SH-SY5Y (cell line): ENCODE data around the gene S100A9.

Experiments
- GATA2 ChIP-seq: IDR thresholded peaks from 2 replicates; pipeline ENCODE4 v1.6.1; 2011; ENCODE audit warnings: mild to moderate bottlenecking, low read depth, low read length
- GATA3 ChIP-seq: IDR thresholded peaks from 2 replicates; pipeline ENCODE4 v1.6.1; 2011; ENCODE audit warnings: low read depth, mild to moderate bottlenecking, low read length, moderate library complexity

The S100A9 gene

DNA sequence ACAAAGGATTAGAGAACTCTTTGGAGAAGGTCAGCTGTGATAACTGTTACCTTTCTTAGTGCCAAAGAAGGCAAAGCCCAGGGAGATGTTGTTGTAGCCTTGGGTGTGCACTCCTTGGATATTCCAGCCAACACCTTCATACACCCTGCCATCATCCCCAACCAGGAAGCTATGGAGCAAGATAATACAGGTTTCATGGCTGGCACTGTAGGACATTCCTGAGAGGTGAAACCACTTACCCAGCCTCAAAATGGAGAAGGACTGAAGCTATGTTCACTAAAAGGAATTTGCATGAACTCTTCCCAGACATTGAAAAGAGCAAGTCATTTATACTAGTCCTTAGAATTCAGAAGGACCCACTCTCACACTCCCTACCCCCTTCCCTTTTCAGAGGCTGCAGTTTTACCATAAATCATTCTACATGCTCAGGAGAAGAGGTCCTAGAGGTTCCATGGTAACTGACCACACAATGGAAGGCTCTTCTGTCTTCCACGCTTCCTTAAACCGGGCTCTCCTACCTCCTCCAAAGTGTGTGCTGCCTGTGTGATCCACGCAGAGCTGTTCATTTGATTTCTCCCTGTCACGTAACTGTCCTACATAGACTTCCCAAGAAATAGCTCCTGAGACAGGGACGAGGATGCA, 14.5 kb upstream of the S100A9 start:
- TF ChIP-seq GATA3 (no peak), GATA2 (no peak)

DNA sequence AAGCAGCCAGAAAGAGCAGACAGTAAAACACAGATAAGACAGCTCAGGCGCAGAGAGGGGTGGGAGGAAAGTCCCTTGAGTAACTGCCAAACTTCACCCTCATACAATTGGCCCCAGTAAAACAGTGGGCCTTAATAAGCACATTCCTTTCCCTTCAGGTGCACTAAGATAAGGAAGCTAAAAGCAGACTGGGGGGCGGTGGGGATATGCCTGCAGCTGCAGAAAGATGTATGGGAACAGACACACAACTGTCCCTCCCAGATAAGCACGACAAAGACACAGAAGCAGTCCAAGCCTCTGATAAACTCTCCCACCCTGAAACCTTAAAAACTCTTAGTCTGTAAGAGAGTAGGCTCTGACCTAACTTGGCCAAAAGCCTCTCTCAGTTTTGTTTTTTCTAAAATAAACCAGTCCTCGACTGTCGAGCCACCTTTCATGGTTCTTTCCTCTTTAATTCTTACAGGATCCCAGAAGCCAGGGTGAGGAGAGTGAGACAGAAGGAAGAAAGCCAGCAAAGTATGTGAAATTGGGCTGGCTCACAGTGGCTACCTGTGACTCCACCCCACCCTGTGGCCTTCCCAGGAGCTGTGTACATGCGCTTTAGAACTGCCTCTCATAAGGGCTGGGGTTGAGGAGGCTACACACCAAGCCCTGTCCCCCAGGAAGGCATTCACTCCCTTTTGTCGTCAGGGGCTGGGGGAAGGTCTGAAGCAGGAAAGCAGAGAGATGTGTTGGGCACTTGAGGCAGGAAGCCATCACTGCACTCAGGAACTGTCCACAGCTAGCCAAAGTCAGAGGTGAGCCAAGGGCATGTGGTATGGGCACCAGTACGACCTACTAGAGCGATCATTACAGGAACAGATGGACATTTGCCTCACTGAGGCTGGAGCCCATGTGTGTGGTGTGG, 13.6 kb upstream of the S100A9 start:
- TF ChIP-seq GATA3 = no peak
- no peak for TF ChIP-seq GATA2

DNA sequence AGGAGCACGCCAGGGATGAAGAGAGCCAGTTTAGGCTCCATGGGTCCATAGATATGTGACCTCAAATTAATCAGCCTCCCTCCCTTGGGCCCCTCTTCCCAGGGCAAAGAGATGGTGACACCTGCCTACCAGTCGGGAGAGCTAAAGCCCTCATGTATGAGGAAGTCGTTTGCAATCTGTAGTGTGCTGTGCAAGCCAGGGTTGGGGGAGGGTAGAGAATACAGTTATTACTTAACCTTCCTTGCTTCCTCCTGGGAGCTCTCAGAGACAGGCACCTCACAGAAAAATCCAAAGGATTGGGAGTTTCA, 13.0 kb upstream of the S100A9 start:
- TF ChIP-seq GATA3 (no peak), GATA2 (no peak)

DNA sequence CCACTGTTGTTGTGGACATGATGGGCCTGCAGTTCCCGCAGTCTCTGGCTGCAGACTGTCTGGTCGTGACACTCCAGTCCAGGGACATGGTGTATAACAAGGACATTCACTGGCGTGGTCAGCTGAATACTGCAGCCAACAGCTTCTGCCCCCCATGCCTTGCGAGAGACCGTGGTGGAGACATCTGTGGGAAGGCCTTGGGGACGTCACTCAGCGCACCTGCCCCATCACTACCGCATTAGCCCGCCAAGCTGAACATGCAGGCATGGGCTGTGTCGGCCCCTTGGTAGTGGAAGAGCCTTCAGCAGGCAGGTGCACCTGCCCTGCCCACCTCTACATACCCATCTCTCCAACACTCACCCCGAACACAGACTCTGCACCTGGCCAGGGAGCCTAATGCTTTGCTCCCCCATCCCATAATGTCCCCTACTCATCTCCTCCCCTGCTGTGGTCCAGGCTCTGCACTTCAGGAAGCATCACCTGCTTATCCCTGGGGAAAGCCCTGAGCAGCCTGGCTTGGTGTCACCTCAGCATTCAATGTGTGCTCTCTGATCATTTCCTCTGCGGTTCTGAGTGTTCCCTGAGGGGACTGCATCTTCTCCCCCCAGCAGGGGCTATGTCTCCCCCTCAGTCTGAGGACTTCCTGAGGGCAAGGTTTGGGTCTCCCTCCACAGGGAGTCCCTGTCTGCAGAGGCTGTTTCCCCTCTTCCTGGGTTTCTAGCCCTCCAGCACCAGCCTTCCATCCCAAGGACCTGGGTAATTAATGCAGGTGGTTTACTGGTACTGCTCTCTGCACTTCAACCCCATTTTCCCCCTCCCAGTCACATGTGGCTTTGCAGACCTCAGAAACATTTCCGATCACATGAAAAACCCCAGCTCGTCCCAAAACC, 12.2 kb upstream of the S100A9 start:
- TF ChIP-seq GATA3 = no peak
- no peak for TF ChIP-seq GATA2

DNA sequence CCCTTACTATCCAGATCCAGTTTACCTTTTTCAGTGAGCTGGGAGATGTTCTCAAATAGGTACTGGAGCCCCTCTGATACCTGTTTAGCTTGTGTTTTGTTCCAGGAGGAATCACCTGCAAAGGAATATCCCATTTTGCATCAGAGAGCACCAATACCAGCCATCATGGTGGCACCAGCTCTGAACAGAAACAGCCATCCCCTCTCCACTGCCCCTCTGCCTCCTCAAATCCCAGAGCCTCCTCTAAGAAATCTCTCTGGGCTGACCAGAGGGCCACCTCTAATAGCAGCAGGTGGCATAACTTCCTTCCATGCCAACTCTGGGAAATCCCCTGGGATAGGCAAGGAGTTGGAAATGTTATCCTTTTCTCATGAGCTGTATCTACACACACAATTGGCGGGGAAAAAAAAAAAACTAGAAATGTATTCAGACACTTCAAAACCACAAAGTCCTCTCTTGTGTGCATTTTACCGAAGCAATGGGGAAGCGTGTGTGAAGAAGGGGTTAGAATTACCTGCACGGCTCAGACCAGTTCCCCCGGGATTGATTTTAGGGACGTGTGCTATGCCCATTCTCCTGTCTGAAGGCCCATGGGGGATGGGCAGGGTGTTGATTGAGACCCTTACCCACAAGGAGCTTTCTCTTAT, 11.5 kb upstream of the S100A9 start:
- TF ChIP-seq GATA2 = no peak
- TF ChIP-seq GATA3 = no peak

DNA sequence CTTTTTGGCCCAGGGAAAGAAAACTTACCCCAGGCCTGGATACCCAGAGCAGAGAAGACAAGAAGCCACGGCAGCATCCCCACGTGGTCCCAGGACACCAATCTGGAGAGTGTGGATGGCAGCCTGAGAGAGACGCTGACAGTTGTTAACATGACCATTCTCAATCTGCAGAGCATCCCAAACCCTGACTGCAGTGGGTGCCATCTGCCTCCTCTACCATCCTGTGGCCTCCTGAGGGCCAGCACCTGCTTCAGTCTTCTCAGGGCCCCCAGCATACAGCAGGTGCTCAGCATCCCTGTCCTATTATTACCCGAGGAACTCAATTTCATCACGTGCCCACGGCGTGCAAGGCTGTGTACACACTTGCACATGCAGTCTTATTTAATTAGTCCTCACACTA, 9.8 kb upstream of the S100A9 start:
- no peak for TF ChIP-seq GATA2
- no peak for TF ChIP-seq GATA3

DNA sequence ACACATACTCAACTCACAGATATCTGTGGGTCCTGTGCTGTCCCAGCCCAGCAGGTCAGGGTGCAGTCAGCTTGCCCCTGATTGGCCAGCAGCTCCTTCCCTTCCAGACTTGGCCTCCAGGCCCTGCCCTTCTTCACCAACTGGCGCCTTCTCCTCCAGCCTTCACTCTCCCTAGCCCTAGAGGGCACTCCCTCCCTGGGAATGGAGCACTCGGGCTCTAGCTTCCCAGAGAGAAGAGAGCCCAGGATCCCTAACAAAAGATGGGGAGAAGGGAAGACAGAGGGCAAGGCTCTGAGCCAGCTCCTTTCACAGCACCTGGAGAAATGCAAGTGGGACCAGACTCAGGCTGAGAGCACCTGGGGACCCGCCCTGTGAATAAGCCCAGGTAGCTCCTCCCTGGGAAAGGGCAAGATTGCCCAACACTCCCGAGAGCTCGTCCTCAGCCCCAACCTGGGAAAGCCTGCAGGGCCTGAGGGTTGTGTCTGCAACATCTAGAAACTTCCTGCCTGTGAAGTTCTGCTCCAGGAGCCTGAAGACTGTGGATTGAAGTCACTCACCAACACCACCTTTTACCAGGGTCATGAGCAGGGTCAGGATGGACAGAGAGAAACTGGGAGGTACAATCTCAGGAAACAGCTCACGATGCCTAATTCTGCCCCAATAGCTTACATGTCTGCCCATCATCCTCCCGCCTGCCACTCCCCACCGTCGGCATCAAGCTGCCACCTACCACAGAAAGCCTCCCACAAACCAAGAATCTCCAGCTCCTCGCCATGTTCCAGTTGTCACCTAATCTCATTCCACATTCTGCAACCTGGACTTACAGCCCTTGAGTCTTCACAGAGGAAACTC, 8.9 kb upstream of the S100A9 start, which contains the start of gene PGLYRP4:
Gene PGLYRP4 (minus strand): TSS at position 331 of the 852 bp plus-strand sequence. CDS start 909 bp downstream, outside the sequence.
- TF ChIP-seq GATA2 (no peak), GATA3 (no peak)

DNA sequence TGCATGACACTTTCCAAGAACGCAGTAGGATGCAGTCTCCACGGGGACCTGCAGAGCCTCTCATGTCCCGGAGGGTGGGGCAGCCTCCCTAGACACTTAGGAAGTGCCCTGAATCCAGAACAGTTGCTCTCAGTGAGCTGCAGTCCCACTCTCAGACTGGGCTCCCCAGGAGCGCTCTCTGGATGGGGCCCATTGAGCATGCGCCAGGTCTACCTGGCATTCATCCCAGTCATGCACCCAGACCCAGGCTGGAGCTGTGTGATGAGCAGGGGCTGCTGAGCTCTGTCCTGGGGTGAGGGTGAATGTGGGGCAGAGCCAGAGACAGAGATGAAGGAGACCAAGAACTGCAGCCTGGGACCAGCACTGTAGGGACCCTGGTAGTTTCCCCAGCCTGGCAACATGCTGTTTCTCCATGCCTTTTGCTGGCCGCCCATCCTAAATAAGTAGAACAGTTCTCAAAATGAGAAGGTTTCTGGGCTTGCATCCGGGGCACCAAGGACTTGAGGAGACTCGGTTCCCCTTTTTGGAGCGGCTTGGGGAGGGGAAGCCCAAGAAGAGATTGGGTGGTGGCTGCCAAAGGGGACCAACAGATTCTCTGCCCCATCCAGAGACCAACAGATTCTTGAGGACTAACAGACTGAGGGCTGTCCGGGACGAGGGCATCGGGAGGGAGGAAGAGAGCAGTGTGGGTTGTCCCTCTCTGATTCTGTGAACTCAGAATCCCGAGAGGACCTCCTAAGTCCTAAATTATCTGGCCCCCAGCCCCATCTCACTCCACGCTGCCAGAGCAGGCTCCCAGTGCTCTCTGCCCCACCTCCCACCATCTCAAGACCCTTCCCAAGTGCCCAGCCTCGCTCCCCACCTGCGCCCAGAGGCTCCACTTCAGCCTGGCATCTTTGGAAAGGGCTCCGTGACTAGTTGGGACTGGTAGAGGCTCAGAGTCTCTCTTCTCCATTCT, 8.0 kb upstream of the S100A9 start:
- TF ChIP-seq GATA3 (no peak), GATA2 (no peak)

DNA sequence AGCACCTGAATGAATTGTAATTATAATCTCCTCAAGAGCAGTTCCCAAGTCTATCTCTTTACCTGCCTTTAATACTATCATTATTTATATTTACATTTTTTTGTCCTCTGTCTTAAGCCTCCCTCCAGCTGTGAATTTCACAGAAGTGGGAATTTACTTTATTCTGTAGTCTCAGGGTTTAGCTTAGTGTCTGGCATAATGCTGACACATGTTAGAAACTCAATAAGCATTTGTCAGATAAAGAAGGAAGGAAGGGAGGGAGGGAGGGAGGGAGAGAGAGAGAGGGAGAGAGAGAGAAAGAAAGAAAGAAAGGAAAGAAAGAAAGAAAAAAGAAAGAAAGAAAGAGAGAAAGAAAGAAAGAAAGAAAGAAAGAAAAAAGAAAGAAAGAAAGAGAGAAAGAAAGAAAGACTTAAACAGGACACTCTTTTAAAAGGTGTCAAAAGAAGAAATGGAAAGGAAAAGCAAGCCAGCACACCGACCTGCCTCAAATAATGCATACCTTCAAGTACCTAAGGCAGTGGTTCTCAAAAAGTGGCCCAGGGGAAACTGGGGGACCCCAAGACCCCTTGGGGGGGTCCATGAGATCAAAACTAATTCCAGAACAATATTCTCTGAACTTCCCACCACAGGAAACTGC, 7.2 kb upstream of the S100A9 start:
- TF ChIP-seq GATA2 (no peak), GATA3 (no peak)

DNA sequence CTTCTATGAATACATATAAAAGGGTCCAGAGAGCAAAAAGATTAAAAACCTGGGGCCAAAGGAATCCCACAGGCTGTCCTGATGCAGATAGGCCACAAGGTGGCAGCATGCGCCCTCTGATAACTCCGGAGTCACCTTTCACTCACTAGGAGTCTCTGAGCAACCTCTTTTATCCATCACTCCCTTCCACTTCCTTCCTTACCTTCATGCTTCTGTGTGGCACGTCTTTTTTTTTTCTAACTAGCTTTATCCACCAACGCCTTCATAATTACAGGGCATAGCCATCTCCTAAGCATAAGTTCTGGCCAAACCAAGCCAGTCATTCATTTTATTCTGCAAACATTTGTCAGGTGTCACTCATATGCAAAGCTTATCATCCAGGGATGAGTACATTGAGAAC, 5.1 kb upstream of the S100A9 start:
- no peak for TF ChIP-seq GATA2
- no peak for TF ChIP-seq GATA3

DNA sequence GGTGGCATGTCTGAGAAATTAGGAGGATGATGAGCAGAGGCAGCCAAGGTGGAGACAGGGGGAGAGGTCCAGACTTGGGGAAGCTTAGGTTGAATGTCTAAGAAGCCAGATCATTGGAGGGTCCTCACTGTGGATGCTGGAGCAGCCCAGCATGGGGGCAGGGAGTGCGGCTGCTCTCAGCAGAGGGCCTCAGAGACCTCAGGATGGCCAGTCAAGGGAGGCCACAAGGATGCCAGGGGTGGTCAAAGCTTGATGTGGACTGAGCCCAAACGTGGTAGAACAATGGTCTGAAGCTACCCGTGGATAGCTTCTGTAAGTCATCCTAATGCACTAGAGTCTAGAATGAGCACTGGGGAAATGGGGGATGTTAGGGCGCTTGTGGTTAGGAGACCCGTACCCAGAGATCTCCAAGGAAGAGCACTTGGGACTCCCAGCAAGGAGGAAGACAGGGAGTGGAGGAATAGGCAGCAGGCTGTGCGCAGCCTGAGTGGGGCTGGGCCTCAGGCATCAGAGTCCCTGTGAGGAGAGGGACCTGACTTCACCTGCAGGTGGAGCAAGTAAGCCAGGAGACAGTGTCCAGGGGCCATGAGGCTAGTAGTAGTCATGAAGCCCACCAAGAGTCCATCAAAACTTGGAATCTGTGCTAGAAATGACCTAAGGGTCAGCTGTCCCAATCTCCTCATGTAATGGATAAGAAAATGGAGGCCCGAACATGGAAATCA, 4.3 kb upstream of the S100A9 start:
- TF ChIP-seq GATA2 = no peak
